ENCODE data around the gene FRMD3.
"Not testable (repeated sequence)": the region's sequence is repeated elsewhere in the genome, so short reads cannot be mapped to it uniquely, and the experiment has no call there.

The FRMD3 gene

DNA sequence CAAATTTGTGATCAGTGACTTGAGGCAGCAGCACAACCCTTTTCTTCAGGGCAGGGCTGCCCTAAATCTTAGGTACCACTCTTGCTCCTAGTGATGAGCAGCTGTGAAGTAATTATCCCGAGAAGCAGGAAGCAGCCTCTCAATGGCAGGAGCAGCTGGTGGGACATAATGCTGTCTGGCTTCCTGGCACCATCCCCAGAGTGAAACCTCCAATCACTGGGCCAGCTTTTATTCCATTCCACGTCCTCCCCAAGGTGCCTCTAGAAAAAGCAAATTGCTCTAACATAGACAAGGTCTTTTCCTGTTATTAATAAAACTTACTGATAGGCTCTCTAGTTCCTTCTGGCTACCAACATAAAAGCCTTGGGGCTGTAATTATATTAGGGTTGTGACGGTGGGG is 154.0 kb downstream of the FRMD3 start:
- DNase-seq, result no peak

DNA sequence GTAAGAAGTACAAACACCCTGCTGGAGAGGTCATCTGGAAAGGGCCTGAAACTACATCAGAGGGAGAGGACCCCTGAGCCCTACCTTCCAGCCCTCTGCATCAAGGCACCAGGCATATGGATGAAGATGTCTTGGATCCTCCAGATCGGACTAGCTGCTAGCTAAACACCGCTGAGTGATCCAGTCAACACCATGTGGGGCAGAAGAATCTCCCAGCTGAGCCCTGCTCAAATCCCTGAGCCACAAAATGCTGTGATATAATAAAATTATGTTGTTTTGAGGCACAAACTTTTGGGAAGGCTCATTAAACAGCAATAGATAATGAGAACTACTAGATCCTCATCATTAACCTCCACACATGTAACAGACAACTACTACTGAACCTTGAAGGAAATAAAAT is 155.2 kb downstream of the FRMD3 start:
- DNase-seq, result no peak

DNA sequence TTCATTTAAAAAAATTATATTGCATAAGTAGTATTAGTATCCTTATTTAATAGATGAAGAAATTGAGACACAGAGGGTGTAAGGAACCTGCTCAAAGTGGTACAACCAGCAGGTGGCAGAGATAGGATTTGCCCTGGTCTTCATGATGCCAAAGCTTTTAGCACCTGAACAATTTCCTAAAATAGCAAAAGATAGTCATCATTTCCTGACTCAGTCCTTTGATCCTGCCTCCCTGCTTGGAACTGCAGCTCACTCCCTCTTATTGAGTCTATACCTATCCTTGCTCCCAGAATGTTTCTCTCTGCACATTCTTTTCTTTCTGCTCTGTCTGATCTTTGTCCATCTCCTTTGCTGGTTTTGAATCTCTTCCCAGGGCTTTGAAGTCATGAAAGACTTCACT is 155.8 kb downstream of the FRMD3 start:
- DNase-seq, result no peak

DNA sequence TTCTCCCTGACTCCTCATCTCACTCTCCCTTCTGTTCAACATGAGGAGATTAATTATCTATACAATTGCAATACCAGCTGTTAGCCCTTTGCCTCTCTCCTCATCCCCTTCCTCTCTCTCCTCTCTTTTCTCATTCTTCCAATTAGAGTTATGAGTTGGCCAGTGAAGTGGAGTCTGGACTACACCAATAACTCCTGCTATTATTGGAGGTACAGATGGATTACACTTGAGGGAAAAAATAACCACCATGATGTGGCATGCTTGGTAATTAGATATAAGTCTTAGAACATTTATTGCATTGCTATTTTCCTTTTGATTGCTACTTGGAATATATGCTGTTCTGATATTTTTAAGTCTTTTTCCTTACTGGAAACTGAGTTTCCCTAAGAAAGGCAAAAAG is 159.2 kb downstream of the FRMD3 start:
- no peak for DNase-seq

DNA sequence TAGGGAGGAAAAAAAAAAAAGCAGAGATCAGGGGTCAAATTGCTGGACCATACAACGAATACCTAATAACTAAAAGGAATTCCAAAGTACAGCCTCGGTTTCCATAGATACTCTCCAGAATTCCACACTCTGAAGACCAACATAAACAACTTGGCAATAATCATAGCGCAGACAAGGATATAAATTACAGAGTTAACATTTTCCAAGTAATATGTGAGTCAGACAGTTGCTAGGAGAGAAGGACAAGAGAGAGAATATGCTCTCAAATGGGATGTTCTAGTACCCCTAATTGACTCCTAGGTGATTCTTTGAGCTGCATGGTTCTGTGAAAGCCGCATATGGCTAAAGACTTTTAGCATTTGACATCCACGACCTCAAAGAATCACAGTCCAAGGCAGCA is 165.2 kb downstream of the FRMD3 start:
- no peak for DNase-seq

DNA sequence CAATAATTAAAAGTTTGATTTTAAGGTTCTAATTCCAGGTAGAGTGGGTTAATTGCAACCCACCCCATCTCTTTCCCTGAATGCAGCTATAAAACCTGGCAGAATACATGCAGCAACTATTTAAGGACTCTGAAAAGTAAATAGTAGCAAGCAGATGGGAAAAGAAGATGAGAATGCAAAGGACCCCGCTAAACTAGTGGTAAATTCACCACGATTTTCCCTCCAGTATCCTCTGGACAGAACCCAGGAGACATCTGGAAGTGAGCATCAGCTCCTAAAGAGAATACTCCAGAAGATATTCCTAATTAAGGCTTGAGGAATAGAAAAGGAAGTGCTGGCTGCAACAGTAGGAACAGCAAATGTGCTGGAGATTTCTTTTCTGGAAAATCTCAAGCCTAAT is 170.9 kb downstream of the FRMD3 start:
- DNase-seq, result no peak

DNA sequence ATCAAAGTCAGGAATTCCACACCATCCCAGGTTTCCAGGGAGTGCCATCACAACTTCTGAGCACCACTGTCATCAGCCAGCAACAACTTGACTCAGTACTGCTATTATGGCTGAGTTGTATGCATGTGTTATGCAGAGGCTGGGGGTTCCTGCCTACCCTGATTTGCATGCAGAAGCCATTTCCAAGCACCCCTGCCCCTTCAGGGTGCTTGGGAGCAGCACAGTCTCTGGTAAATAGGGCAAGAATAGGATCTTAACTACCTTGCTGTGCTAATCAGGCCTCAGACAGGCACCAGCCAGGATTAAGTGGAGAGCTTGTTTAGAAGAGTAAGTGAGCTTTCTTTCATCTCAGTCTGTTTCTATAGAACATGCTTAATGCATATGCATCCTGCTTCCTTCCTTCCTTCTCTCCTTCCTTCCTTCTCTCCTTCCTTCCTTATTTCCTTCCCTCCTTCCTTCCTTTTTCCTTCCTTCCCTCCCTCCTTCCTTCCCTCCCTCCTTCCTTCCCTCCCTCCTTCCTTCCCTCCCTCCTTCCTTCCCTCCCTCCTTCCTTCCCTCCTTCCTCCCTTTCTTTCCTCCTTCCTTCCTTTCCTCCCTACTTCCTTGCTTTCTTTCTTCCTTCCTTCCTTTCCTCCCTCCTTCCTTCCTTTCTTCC is 175.7 kb downstream of the FRMD3 start:
- DNase-seq, result no peak

DNA sequence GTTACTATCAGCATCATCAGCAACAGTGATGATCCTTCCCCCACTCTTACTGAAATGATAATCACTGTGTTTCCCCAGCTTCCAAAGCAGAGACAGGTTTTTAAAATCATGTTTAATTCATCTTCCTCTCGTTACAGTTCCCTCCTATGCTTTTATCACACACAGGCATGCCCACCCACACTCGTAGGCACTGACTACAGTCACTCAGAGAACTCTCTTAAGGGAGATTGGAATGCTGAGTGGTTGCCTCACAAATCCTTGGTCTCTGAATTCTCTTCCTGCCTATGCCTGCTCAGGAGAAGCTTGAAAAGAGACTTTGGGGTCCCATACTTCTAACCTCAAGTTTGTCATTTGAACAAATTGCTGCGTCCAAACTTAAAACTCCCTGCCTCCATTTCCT is 179.2 kb downstream of the FRMD3 start:
- no peak for DNase-seq

DNA sequence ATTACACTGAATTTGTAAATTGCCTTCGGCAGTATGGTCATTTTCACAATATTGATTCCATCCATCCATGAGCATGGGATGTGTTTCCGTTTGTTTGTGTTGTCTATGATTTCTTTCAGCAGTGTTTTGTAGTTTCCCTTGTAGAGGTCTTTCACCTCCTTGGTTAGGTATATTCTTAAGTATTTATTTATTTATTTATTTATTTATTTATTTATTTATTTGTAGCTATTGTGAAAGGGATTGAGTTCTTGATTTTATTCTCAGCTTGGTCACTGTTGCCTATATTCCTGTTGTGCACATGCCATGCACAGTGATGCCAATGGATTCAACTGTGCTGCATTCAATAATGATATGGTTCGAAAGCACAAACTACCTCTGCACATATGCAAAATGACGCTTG is 179.7 kb downstream of the FRMD3 start:
- not testable (repeated sequence) for DNase-seq

DNA sequence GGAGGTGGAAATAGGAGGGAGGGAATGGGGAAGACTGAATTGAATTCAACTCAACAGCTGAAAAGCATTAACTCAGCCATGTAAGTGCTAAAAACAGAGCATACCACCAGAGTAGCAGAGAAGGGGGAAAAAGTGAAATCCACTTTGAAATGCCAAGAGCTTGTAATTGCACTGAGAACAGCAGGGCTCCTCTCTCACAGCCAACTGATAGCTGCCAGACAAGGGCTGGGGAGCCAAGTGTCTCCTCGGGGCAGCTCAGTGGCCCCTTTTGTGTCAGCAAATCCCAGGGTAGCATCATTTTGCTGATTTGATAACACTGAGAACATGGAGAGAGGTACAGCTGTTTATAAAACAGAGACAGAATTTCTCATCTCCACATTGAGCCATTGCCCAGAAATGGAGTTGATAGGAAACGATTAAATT is 182.5 kb downstream of the FRMD3 start:
- no peak for DNase-seq

DNA sequence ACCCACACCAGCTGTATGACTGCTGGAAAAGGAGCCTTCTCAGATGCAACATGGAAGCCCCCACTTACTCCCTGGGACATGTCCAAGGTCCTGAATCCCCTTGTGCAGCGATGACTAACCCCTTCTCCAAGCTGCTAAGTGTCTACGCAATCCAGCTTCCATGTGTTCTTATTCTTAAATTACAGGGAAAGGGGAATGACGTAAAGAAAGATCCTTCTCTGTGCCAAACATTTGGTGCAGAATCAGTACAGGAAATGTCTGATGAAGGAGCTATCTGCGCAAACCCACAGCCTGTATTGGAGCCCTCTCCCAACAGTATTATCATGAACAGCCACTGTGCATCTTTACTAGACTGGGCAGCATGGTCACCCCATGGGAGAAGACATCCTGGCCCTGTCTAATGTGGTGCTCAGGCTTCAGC is 183.2 kb downstream of the FRMD3 start:
- DNase-seq, result no peak

DNA sequence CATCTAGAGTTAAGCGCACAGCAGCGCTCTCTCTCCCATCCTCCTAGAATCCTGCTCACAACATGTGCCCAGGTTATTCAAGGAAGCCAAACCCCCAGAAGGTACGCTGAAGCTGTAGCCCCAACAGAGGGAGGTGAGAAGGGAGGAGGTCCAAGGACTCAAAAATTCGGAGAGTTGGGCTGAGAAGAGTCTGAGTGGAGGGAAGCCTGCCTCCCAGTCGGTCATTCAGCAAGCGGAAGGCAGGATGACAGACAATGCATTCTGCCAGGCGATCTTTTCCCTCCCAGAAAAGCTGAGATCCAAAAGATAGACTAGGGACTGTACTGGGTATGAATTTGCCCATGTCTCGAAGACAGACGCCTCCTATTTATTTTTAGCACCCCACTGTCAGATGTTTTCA is 189.2 kb downstream of the FRMD3 start:
- DNase-seq, result no peak

DNA sequence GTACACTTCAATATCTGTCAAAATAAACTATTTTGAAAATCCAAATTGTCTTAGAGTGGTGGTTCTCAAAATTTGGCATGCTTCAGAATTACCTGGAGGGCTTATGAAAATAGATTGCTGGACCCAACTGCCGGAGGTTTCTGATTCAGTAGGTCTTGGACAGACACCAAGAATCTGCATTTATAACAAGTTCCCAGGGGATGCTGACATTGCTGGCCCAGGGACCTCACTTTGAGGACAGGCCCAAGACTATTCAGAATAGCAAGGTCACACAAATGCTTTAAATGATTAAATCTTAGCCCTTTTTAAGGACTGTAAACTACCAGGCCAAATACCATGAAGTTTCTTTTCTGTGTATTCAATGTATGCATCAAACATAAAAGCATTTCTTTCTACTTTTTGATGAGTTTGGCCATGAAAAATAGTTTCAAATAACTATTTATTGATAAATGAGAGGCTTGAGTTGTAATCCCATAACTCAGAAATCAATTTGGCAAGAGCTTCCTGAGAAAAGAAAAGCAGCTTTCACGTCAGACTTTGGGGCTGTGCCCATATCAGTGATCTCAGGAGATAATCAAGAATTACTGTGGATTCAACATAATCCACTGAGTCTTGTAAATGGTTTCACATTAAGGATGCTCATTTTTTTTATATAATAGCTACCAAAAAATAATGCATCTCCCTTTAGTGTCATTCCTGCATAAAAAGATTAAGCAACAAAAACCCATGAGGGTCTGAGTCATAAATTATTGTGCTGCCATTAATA is 191.4 kb downstream of the FRMD3 start:
- no peak for DNase-seq

DNA sequence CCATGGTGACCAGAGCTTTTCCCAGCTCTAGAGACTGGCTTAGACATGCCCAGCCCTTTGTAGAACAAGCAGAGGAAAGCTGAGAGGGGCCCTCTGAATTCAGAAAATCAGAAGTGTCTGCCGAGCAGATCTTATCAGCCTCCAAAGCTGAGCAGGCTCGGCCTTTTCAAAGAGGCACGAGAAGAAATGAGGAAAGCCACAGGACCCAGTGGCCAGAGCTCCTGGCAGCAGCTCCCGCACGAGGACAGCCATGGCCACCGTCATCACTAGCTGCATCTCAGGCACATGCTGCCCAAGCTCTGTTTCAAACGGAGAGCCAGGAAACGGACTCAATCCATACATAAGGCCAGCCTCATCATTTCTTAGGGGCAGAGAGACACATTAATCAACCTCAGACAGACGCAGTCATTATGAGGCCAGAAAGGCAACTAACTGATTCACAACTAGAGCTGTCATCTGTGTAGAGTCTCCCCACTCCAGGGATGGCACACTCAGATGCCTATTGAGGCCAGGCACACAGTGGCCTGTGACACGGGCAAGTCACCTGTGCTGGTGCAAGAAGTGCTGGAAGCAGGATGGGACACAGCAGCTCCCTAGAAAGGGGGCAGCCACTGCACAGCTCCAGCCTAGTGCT is 194.7 kb downstream of the FRMD3 start:
- no peak for DNase-seq

DNA sequence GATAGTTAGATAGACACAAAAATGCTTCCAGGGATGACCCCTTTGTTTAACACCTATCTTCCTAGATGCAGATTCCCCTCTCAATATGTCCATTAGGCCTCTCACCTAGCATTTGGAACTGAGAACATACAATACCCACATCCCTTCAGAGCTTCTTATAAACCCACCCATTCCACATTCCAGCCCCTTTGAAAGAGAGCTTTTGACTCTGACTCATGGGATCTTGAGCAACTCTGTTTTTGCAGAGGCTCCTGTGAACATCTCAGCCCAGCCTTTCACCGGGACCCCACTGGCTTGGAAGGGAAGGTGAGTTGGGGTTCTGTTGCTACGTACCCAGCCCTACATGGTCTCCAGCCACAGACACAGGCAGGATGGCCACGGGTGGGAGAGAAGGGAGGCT is 195.5 kb downstream of the FRMD3 start:
- no peak for DNase-seq

DNA sequence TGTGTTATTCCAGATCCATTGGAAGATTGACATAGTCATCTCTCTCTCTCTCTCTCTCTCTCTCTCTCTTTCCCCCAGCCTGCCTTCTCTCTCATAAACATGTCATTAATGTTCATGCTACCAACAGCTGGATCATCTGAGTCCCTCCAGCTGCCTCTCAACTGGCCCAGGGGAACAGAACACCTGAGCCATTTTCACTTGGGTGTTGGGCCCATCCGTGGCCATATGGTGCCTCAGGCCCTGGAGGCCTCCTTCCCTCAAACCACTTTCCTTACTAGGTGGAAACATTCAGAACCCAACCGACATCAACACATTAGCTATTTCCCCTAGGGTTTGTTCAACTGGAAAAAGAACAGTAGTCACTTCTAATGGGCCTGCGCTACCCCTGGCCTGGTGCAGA is 196.2 kb downstream of the FRMD3 start:
- no peak for DNase-seq

DNA sequence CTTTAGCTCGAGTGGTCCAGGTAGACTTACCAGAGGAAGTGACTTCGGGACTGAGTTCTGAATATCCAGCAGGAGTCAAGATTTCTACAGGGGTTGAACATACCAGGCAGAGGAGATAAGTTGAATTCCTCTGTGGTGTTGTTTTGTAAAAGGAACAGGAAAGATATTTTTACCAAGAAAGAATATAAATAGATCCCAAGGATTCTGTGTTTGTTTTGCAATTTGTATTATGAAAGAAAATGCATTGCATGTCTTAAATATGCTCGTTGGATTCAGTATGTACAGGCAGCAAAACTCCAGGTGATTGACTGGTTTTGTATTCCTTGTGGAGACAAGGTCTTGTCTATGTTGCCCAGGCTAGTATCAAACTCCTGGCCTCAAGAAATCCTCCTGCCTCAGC is 197.8 kb downstream of the FRMD3 start:
- no peak for DNase-seq

DNA sequence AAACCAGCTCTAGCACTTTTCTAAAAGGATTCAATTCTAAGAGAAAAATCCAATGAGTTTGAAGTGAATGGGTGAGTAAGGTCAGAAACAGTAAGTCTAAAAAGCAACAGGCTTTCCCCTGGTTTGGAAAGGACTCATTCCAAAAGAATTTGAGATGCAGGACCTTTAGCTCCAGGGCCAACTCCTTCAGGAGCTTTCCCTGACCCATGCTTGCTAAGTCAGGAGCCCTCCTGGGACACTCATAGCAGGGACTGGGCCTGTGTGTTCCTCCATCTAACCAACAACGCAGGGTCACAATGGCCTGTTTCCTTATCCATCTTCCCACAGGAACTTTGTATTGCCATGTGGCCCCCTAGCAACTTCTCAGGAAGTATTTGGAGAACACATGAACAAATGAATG is 198.8 kb downstream of the FRMD3 start:
- DNase-seq, result no peak

DNA sequence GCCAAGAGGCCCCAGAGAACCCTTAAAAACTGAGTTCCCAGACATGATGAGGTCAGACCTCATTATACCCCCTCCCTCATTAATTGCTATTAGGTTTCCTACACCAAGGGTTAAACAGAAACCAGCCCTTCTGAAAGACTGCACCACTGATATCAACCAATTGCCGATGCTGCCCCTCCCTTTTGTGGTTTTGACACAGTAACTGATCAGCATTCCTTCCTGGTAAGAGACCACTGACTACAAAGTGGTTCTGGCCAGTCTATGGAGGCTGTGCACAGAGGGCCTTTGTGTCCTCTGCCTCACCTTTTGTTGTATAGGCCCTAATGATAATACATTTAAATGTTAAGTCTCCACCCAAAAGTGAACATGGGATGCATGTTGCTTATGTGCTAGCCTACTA is 201.5 kb downstream of the FRMD3 start:
- DNase-seq, result no peak

DNA sequence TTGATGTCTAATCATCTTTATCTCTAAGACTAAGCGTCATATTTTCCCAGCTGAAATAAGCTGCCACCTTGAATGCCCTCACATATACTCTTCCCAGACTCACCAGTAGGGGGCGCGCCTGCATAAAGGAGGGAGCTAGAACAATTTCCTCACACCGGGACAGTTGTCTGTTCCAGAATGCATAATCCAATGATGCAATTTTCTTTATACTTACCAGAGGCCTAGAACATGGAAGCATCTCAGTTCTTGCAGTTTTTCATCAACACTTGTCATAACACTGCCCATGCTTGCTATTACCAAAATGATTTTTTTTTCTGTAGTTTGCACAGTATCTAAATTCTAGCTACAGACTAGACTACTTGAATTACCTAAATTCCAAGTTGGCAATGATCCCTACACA is 203.9 kb downstream of the FRMD3 start:
- DNase-seq, result peak; percentile 2

DNA sequence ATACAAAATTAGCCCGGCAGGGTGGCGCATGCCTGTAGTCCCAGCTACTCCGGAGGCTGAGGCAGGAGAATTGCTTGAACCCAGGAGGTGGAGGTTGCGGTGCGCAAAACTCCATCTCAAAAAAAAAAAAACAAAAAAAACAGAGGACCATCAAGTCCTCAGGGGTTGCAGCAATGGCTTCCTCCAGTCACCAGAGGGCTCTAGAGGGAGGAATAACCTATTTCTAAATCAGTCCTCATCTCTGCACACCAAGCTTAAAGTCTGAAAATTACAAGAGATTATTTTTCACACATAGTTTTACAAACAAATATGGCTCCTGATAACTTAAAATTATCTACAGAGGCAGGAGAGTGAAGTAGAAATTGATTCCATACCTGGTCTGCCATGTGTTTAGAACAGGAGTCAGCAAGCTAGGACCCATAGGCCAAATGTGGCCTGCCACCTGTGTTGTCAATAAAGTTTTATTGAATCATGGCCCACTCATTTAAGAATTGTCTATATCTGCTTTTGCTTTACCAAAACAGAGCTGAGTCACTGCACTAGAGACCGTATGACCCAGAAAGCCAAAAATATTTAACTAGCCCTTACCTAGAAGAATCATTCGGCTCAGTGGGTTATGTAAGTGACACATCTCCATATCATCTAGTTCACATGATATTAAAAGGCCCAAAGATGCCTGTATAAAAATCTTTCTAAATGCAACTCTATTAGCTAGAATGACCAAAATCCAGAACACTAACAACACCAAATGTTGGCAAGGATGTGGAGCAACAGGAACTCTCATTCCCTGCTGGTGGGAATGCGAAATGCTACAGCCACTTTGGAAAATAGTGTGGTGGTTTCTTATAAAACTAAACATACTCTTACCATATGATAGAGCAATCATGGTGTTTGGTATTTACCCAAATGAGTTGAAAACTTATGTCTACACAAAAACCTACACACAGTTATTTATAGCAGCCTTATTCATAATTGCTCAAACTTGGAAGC is 207.7 kb downstream of the FRMD3 start:
- no peak for DNase-seq

DNA sequence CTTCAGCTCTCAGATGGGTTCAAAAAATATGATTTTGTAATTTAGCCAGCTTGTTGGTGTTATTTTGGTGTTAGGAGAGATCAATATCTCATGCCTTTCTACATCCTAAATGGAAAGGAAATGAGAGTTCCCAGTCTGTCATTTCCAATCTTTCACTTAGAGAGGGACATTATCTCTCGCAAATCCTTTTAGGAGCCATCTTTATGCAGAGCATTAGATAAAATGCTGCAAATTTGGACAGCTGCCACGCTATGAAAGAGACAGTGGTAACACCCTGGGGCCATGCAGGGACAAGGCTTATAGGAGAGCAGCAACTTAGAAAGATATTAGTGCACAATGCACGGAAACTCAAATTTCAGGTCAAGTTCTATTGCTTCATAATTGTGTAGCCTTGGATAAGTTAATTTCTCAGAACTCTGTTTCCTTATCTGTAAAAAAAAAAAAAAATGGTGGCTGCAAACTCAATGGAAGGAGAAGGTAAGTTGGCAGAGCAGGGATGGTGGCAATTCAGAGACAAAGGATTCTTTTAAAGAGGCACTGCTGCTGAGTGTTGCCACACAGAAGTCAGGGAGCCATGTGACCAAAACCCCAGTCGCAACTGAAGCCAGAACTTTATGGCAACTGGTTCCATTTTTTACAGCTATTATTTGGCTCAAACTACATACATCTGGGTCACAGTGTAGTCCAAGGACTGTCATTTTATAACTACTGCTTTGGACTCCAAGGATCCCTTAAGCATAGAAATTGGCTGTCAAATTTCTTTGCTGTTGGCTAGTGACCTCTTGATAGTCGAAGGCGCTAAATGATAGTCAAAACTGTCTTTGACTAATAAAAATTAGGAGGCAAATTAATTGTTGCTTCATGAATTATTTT is 210.2 kb downstream of the FRMD3 start:
- DNase-seq, result no peak
